Chondrocyte (in vitro differentiated cells): Measurements from ENCODE around the gene FAM83C. TPM values are rescaled to one million over a fixed set of nuclear protein-coding genes. Genes with fewer than 3 reads are reported as not detected.

Source experiments
- DNase-seq: peaks from one replicate; pipeline ENCODE4 v3.0.0; 2021; ENCODE audit warnings: mixed read lengths, low spot score
- H3K27ac Mint-ChIP-seq: one replicate; pipeline ENCODE4 v1.8.0; 2021; ENCODE audit warnings: mild to moderate bottlenecking, moderate library complexity, mixed read lengths; ENCODE audit not compliant: unreplicated experiment
- H3K27me3 Mint-ChIP-seq: 2 replicates; pipeline ENCODE4 v1.8.0; 2021; ENCODE audit warnings: low read depth, mixed read lengths
- H3K36me3 Mint-ChIP-seq: 2 replicates; pipeline ENCODE4 v1.8.0; 2021; ENCODE audit warnings: low read depth, mixed read lengths
- H3K4me1 Mint-ChIP-seq: 2 replicates; pipeline ENCODE4 v1.8.0; 2021; ENCODE audit warnings: low read depth, mild to moderate bottlenecking, mixed read lengths
- H3K4me3 Mint-ChIP-seq: one replicate; pipeline ENCODE4 v1.8.0; 2021; ENCODE audit warnings: mild to moderate bottlenecking, moderate library complexity, mixed read lengths; ENCODE audit not compliant: unreplicated experiment
- H3K9me3 Mint-ChIP-seq: 2 replicates; pipeline ENCODE4 v1.8.0; 2021; ENCODE audit warnings: low read depth, mixed read lengths
- total RNA-seq: library from RNA; stranded (reverse); gene quantifications from 3 replicates; pipeline ENCODE4 v1.2.1, GENCODE V29; 2021
- TF ChIP-seq, protein P1 (sequence below): fragments of 200-600 bp; sonication (generic); IDR thresholded peaks from 2 replicates; pipeline ENCODE4 v1.5.0; 2021; ENCODE audit warnings: antibody characterized with exemption, mild to moderate bottlenecking, moderate library complexity

FAM83C gene
- total RNA-seq, 1 donor from 2014 or later = not detected

DNA sequence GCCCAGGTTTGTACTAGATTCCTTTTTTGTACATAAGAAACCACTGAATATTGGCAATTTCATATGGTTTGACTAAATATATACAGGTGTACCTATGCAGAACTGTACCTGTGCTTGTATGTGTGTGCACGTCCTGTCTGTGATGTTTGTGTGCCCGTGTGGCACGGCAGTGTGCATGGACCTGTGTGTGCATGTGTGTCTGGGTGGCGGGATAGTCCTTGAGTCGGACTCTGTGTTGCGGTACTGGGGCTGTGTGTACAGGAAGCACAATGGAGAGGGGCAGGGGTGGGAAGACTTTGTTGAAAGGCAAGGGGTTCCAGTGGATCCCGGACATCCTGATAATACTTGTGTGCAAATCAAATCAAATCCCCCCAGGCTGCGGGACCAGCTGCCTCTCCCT, 3.4 kb upstream of the FAM83C start:
- Mint-ChIP-seq H3K27ac (no peak overlapping the region), H3K4me3 (no peak overlapping the region), H3K36me3 (no peaks in the 10 kb centered on the region), H3K27me3 (no peaks in the 10 kb centered on the region), H3K4me1 (no peaks in the 10 kb centered on the region), H3K9me3 (no peaks in the 10 kb centered on the region)
- DNase-seq = peak; percentile 64
- TF ChIP-seq, protein P1, sequence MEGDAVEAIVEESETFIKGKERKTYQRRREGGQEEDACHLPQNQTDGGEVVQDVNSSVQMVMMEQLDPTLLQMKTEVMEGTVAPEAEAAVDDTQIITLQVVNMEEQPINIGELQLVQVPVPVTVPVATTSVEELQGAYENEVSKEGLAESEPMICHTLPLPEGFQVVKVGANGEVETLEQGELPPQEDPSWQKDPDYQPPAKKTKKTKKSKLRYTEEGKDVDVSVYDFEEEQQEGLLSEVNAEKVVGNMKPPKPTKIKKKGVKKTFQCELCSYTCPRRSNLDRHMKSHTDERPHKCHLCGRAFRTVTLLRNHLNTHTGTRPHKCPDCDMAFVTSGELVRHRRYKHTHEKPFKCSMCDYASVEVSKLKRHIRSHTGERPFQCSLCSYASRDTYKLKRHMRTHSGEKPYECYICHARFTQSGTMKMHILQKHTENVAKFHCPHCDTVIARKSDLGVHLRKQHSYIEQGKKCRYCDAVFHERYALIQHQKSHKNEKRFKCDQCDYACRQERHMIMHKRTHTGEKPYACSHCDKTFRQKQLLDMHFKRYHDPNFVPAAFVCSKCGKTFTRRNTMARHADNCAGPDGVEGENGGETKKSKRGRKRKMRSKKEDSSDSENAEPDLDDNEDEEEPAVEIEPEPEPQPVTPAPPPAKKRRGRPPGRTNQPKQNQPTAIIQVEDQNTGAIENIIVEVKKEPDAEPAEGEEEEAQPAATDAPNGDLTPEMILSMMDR = no peak

DNA sequence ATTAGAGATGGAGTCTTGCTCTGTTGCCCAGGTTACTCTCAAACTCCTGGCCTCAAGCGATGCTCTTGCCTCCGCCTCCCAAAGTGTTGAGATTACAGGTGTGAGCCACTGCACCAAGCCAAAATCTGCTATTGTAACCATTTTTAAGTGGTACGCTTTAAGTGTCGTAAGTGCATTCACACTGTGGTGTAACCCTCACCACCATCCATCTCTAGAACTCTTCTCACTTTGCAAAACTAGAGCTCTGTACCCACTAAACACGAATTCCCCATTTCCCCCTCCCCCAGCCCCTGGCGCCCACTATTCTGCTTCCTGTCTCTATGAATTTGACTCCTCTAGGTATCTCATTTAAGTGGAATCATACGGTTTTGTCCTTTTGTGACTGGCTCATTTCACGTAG, 2.8 kb upstream of the FAM83C start:
- Mint-ChIP-seq H3K4me1 (no peaks in the 10 kb centered on the region), H3K27ac (no peak overlapping the region), H3K9me3 (no peaks in the 10 kb centered on the region), H3K27me3 (no peaks in the 10 kb centered on the region), H3K4me3 (no peak overlapping the region), H3K36me3 (no peaks in the 10 kb centered on the region)
- TF ChIP-seq, protein P1 = no peak
- DNase-seq = peak; percentile 1

DNA sequence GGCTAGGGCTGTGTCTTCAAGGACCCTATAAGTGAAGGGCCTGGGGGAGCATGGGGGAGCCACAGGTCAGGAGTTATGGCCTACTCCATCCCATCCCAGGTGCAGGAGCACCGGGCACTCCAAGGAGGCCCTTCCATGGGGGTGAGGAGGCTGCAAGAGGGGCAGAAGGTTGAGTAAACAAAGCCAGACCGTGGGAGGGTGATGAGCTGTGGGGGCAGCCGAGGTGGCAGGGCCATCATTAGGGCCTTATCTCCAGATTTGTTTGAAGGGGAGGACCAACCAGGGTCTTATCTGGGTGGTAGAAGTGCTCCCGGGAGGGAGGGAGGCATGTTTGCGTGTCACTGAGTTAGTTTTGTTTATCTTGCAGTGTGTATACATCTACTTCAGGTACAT, 2.1 kb upstream of the FAM83C start:
- Mint-ChIP-seq H3K4me3 (no peak overlapping the region), H3K27ac (no peak overlapping the region), H3K9me3 (no peaks in the 10 kb centered on the region), H3K27me3 (no peaks in the 10 kb centered on the region), H3K4me1 (no peaks in the 10 kb centered on the region), H3K36me3 (no peaks in the 10 kb centered on the region)
- TF ChIP-seq, protein P1 = no peak
- peak; percentile 56 for DNase-seq

GRCh38 chr20:35293303-35294292, 1.4 kb upstream of the FAM83C start:
- H3K27me3 Mint-ChIP-seq = no peaks in the 10 kb centered on the region
- no peaks in the 10 kb centered on the region for H3K9me3 Mint-ChIP-seq
- TF ChIP-seq, protein P1 = no peak
- no peaks in the 10 kb centered on the region for H3K4me1 Mint-ChIP-seq
- peak; percentile 69 for DNase-seq
- H3K4me3 Mint-ChIP-seq = no peak overlapping the region
- no peaks in the 10 kb centered on the region for H3K36me3 Mint-ChIP-seq
- H3K27ac Mint-ChIP-seq = no peak overlapping the region

DNA sequence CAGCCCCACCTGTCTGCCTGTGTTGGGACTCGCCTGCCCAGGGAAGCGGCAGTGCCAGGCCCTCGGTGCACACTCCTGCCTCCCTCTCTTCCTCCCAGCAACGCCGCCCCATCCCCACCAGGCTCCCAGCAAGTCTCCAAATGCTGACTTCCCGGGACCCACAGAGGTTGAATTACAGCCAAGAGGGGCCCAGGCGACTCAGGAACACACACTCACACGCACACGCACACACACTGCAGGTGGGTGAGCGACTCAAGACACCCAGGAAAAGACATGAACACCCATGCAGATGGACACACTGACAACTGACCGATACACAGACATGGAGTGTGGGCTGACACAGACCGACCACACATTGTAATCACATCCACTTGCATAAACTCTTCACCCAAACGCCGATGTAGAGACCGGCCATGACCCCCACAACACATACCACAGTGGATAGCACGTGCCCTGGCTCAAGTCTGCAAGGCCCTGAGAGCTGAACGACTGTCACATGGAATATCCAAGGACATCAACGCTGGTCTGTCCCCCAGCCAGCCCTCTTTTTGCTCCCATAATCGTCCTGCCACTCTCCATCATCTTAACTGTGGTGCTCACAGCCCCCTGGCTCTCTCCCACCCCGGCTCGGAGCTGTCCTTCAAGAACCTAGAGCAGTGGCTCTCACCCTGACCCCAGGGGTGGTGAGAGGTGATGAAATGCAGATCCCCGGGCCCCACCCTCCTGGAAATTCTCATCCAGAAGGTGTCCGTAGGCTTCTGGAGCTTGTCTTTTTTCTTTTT, 470 bp upstream of the FAM83C start:
- H3K4me1 Mint-ChIP-seq = no peaks in the 10 kb centered on the region
- no peaks in the 10 kb centered on the region for H3K9me3 Mint-ChIP-seq
- H3K27ac Mint-ChIP-seq = no peak overlapping the region
- TF ChIP-seq, protein P1 = no peak
- no peaks in the 10 kb centered on the region for H3K27me3 Mint-ChIP-seq
- H3K36me3 Mint-ChIP-seq = no peaks in the 10 kb centered on the region
- DNase-seq = no peak
- H3K4me3 Mint-ChIP-seq = no peak overlapping the region
